ENCODE measurements around the gene TRIM31. TPM values are rescaled to one million over a fixed set of nuclear protein-coding genes. Genes with fewer than 3 reads are reported as not detected.

The TRIM31 gene, protein sequence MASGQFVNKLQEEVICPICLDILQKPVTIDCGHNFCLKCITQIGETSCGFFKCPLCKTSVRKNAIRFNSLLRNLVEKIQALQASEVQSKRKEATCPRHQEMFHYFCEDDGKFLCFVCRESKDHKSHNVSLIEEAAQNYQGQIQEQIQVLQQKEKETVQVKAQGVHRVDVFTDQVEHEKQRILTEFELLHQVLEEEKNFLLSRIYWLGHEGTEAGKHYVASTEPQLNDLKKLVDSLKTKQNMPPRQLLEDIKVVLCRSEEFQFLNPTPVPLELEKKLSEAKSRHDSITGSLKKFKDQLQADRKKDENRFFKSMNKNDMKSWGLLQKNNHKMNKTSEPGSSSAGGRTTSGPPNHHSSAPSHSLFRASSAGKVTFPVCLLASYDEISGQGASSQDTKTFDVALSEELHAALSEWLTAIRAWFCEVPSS
- not detected for total RNA-seq
- total RNA-seq = 0 reads per million in 2 donors

GRCh38 chr6:30113003-30113759, at the start of gene TRIM31:
TRIM31 (minus strand) TSS chr6:30113090; CDS start chr6:30112805, 285 bp downstream.
- Mint-ChIP-seq H3K4me1 (peaks cover 11% of the 10 kb centered on the region), H3K27me3 (peaks cover 76% of the 10 kb centered on the region), H3K27ac (peak within 1 kb of the TSS; percentile 6), H3K4me3 (no peak within 1 kb of the TSS), H3K36me3 (ENCODE audit: low read depth) (peaks cover 5% of the 10 kb centered on the region)
- no peak for DNase-seq
- ATAC-seq = no peak
- no peaks in the 10 kb centered on the region for H3K9me3 ChIP-seq (ENCODE audit: control insufficient read depth, low read length, poor library complexity, severe bottlenecking)

DNA sequence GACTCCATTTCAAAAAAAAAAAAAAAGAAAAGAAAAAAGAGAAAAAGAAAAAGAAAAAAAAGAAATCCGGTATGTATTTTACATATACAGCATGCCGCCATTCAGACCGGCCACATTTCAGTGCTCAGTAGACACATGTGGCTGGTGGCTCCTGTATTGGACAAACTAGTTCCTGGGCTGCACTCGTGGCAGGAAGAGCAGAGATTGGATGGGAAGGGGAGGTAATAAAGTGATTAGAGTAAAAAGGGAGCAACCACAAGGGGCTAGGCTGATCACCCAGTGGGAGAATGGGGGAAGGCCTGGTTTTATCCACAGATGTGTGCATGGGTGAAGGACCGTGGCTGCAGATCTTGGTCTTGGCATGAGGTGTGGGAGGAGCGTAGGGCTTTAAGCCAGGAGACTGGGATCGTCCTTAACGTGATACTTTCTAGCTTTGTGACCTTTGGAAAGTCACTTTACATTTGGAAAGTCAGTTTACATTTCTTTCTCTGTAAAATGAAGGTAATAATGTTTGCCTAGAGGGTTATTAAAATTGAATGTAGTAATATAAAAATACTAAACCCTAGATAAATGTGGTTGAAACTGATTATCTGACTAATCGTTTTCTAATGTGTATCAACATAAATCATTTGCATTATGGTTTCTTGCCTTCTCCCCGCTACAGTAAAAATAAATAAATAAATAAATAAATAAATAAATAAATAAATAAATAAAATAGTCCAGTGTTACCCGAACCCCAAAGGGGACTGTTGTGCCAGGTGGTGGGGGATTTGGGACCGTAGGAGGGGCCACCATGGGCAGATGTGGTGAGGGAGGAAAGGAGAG, 49.6 kb upstream of the TRIM31 start:
- ATAC-seq = no peak
- H3K27me3 Mint-ChIP-seq = peaks cover 40% of the 10 kb centered on the region
- H3K36me3 Mint-ChIP-seq (ENCODE audit: low read depth) = peaks cover 3% of the 10 kb centered on the region
- H3K27ac Mint-ChIP-seq = no peak overlapping the region
- no peak for DNase-seq
- no peaks in the 10 kb centered on the region for H3K9me3 ChIP-seq (ENCODE audit: control insufficient read depth, low read length, poor library complexity, severe bottlenecking)
- H3K4me3 Mint-ChIP-seq = peak overlapping the region; percentile 63
- peaks cover 10% of the 10 kb centered on the region for H3K4me1 Mint-ChIP-seq

DNA sequence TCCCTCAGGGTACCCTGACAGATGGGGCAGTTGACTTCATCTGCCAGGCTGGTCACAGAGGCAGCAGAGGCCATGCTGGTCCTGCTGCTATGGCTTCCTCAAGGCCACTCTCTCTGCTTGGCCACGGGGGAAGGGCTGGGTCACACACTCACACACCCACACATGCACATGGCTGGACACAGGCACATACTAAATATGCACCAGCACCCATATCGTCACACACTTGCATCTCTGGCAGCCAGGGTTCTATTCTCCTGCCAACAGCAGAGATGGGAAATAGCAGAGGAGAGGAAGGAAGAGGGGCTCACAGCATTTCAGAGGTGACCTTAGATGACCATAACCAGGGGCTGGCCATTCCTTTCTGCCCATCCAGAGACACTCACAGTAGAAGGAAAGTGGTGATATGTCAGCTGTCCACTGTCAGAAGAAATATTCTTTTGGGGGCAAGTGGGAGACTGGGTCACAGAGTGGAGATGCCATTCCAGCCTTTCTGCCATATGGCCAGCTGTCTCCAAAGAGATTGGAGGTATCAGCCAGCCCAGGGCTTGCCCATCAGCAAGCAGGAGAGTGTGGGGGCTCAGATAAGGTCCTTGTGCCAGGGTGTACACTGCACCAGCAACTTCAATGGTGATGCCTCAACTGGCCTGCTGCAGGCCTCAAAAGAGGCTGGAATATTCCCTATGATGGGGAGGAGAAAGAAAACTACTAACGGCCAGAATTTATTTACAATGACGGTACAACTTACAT, 48.1 kb upstream of the TRIM31 start, which contains the start of gene TRIM10:
TRIM10 (minus strand) TSS at position 427 of the 747 bp plus-strand sequence; CDS start at position 74, 353 bp downstream.
- no peak for DNase-seq
- H3K27ac Mint-ChIP-seq = no peak within 1 kb of the TSS
- peaks cover 45% of the 10 kb centered on the region for H3K27me3 Mint-ChIP-seq
- H3K4me3 Mint-ChIP-seq = no peak within 1 kb of the TSS
- peaks cover 6% of the 10 kb centered on the region for H3K4me1 Mint-ChIP-seq
- H3K36me3 Mint-ChIP-seq (ENCODE audit: low read depth) = peaks cover 3% of the 10 kb centered on the region
- H3K9me3 ChIP-seq (ENCODE audit: control insufficient read depth, low read length, poor library complexity, severe bottlenecking) = no peaks in the 10 kb centered on the region
- ATAC-seq = no peak

DNA sequence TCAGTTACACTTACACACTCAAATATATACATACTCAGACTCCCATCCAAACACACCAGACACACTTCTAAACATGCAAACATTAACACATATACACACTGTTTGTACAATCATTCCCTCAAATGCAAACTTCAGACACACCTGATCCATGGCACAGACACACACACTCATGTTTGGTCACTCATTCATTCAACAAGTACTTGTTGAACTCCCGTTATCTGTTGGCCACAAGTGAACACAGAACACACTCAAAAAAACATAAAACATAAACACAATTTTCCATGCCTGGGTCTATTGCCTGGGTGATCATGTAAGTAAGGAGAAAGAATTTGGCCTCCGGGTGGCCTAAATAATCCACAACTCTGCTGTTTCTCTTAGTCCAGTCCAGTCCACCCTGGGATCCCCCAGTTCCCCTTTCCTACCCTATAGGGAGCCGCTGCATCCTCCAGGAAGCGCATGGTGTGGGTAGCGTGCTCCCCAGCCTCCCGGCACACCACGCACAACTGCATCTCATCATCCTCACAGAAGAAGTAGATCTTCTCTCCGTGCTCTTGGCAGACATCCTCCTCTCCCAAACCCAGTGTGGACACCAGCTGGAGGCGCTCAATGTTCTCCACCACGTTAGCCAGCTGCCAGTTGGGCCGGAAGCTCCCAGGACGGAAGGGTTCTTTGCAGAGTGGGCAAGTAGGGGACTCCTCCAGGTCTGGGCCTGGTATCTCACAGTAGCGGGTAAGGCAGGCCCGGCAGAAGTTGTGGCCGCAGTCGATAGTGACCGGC, 47.3 kb upstream of the TRIM31 start:
- Mint-ChIP-seq H3K27me3 (peaks cover 53% of the 10 kb centered on the region), H3K27ac (no peak overlapping the region), H3K36me3 (ENCODE audit: low read depth) (peaks cover 3% of the 10 kb centered on the region), H3K4me3 (no peak overlapping the region), H3K4me1 (peaks cover 6% of the 10 kb centered on the region)
- H3K9me3 ChIP-seq (ENCODE audit: control insufficient read depth, low read length, poor library complexity, severe bottlenecking) = no peaks in the 10 kb centered on the region
- DNase-seq = no peak
- no peak for ATAC-seq

DNA sequence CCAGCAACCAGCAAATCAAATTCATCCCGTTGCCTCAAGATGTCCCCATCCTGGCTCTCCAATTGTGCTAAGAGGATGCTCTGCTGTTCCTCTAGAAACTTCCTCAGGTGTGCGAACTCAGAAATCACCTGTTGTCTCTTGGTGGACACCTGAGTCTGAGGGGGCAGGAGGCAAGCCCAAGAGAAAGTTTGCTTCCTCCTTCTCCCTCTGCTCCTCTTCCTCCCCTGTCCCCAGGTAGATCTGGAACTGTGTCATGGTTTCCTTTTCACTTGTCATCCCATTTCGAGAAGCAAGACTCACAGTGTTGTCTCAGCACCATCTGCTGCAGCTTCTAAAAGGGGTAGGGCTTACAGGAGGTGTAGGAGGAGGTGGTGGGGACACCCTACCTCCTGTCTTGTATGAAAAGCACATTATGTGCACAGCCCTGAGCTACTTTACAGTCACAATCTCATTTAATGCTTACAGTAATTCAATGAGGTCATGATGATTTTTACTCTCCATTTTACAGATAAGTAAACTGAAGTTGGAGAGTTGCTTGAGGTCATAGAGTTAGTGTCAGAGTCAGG, 45.7 kb upstream of the TRIM31 start:
- no peak for ATAC-seq
- H3K27ac Mint-ChIP-seq = no peak overlapping the region
- peaks cover 67% of the 10 kb centered on the region for H3K27me3 Mint-ChIP-seq
- peaks cover 3% of the 10 kb centered on the region for H3K36me3 Mint-ChIP-seq (ENCODE audit: low read depth)
- H3K4me3 Mint-ChIP-seq = no peak overlapping the region
- H3K9me3 ChIP-seq (ENCODE audit: control insufficient read depth, low read length, poor library complexity, severe bottlenecking) = no peaks in the 10 kb centered on the region
- peaks cover 6% of the 10 kb centered on the region for H3K4me1 Mint-ChIP-seq
- DNase-seq = no peak

DNA sequence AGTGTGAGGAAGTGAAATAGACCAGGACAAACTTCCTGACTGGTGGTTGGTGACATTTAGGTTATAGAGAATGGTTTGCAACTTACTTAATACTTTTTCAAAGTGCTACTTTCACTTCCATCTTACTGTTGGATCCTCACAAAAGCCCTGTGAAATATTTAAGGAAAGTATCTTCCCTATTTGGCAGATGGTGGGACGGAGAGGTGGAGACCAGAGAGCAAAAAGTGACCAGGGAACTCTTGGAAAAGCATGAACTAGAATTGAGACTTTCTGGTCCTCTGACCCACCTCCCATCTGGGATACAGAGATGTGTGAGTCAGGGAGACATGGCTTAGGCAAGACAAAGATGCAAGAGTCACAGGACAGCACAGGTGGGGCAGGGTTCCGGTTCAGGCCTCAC, 45.1 kb upstream of the TRIM31 start:
- Mint-ChIP-seq H3K27ac (no peak overlapping the region), H3K27me3 (peaks cover 71% of the 10 kb centered on the region), H3K4me3 (no peak overlapping the region), H3K4me1 (peaks cover 9% of the 10 kb centered on the region), H3K36me3 (ENCODE audit: low read depth) (peaks cover 5% of the 10 kb centered on the region)
- no peak for ATAC-seq
- H3K9me3 ChIP-seq (ENCODE audit: control insufficient read depth, low read length, poor library complexity, severe bottlenecking) = no peaks in the 10 kb centered on the region
- no peak for DNase-seq

DNA sequence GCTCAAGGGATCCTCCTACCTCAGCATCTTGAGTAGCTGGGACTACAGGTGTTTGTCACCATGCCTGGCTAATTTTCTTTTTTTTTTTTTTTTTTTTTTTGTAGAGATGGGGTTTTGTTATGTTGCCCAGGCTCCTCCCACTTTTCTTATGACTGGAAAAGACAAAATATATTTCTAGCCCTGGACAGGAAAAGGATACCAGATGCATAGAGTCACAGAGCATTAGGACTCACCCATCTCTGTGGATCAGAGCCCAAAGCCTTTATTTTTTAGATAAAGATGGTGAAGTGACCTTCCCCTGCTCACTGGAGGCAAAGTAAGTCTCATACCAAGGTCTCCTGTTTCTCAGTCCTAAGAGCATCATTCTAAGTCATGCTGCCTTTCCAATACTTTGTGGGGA, 44.7 kb upstream of the TRIM31 start:
- H3K27me3 Mint-ChIP-seq = peaks cover 75% of the 10 kb centered on the region
- no peaks in the 10 kb centered on the region for H3K9me3 ChIP-seq (ENCODE audit: control insufficient read depth, low read length, poor library complexity, severe bottlenecking)
- H3K4me3 Mint-ChIP-seq = no peak overlapping the region
- DNase-seq (no peak), ATAC-seq (no peak)
- H3K4me1 Mint-ChIP-seq = peaks cover 9% of the 10 kb centered on the region
- H3K36me3 Mint-ChIP-seq (ENCODE audit: low read depth) = peaks cover 6% of the 10 kb centered on the region
- H3K27ac Mint-ChIP-seq = no peak overlapping the region

DNA sequence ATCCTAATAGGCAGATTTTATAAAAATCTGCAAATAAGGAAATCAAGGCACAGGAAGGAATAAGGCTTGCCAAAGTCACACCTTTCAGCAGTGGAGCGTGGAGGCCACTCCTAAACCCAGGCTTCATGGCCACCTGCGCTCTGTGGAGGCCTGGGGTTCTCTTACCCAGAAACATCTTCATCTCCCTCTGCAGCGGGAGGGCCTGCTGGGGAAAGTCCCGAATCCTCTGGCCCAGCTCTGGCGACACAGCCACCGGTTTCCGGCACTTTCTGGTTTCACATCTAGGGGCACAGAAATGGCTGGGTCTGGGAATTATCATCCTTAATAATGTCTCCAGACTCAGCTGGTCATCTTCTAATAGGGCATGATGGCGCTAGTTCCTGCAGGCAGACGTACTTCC, 43.9 kb upstream of the TRIM31 start:
- DNase-seq = no peak
- Mint-ChIP-seq H3K36me3 (ENCODE audit: low read depth) (peaks cover 6% of the 10 kb centered on the region), H3K27ac (no peak overlapping the region), H3K4me3 (no peak overlapping the region), H3K27me3 (peaks cover 79% of the 10 kb centered on the region), H3K4me1 (peaks cover 5% of the 10 kb centered on the region)
- ATAC-seq = no peak
- H3K9me3 ChIP-seq (ENCODE audit: control insufficient read depth, low read length, poor library complexity, severe bottlenecking) = no peaks in the 10 kb centered on the region

DNA sequence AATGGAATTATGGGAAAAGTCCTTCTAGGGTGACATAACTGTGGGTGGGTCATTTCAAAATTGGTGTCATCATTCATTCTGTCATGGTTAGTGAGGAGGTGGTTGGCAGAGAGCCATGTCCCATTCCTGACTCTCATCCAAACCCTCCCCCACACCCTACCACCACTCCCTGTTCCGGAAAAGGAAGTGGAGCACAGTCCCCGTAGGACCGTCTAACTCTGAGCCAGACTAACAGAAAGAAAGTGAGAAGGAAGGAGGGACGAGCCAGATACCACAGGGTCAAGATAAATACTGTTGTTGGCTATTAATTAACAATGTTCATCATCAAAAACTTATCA, 43.3 kb upstream of the TRIM31 start:
- DNase-seq (no peak), ATAC-seq (no peak)
- H3K9me3 ChIP-seq (ENCODE audit: control insufficient read depth, low read length, poor library complexity, severe bottlenecking) = no peaks in the 10 kb centered on the region
- Mint-ChIP-seq H3K27me3 (peaks cover 79% of the 10 kb centered on the region), H3K4me1 (peaks cover 5% of the 10 kb centered on the region), H3K36me3 (ENCODE audit: low read depth) (peaks cover 6% of the 10 kb centered on the region), H3K27ac (no peak overlapping the region), H3K4me3 (no peak overlapping the region)

- H3K9me3 ChIP-seq (ENCODE audit: control insufficient read depth, low read length, poor library complexity, severe bottlenecking) = no peaks in the 10 kb centered on the region
- Mint-ChIP-seq H3K4me3 (no peak overlapping the region), H3K4me1 (peaks cover 5% of the 10 kb centered on the region), H3K36me3 (ENCODE audit: low read depth) (peaks cover 6% of the 10 kb centered on the region), H3K27ac (no peak overlapping the region), H3K27me3 (peaks cover 78% of the 10 kb centered on the region)
- no peak for ATAC-seq
- no peak for DNase-seq
Measured at GRCh38 chr6:30155520-30156261, 42.8 kb upstream of the TRIM31 start.

DNA sequence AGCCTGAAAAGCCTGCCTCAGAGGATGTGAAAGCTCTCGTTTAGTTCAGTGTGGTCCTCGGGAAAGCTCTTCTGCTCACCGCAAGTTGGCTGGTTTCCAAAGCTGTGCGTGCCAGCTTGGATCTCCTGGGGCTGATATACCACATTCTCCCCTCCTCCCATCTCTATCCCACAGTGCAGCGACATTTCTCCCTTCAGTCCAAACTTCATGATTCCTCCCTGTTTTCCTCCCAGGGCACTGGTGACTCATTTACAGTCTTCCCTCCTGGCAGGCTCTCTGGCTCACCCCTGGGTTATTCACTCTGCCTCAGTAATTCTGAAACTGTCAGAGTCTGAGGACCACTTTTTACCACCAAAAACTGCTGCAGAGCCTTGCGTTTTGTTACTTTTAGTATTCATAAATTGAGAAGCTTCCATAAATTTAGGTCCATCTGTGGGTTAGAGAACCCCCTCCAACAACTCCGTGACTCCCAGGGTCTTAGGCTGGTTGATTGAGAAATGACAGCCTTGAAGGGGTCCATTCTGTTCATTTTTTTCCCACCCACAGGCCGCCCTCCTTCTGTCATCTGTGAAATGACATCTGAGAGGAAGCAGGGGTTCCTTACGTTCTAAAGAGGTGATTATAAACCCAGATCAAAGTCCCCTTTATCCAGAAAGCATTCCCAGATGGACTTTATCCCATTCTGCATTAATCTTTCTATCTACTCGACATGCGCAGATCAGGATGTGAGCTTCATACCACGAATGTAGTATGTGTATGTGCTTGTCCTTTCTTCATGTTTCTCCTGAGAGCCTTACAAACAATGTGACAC, 42.0 kb upstream of the TRIM31 start:
- peaks cover 5% of the 10 kb centered on the region for H3K36me3 Mint-ChIP-seq (ENCODE audit: low read depth)
- H3K4me3 Mint-ChIP-seq = no peak overlapping the region
- no peaks in the 10 kb centered on the region for H3K9me3 ChIP-seq (ENCODE audit: control insufficient read depth, low read length, poor library complexity, severe bottlenecking)
- no peak overlapping the region for H3K27ac Mint-ChIP-seq
- H3K27me3 Mint-ChIP-seq = peaks cover 78% of the 10 kb centered on the region
- H3K4me1 Mint-ChIP-seq = peaks cover 8% of the 10 kb centered on the region
- ATAC-seq (no peak), DNase-seq (no peak)

All from T-helper 17 cell (primary cell).